Frontal cortex (tissue), 4 donors: ENCODE results near the gene SERPINA6. TPM values are rescaled to one million over a fixed set of nuclear protein-coding genes. Genes with fewer than 3 reads are reported as not detected.
"Not testable (repeated sequence)": the region's sequence is repeated elsewhere in the genome, so short reads cannot be mapped to it uniquely, and the experiment has no call there.

ENCODE experiments used
- DNase-seq, 2 donors: peaks; one replicate each; pipeline ENCODE4 v3.0.0; 2012; ENCODE audit warnings: low spot score in 2 of 2
- FAIRE-seq: peaks from 2 replicates; lab custom pipeline; 2012; peaks lifted over from hg19 to GRCh38; lab: Jason Lieb, UNC
- total RNA-seq: library from RNA; depleted of rRNA; stranded (reverse); fragments of >200 nt; gene quantifications from one replicate; pipeline ENCODE4 v1.2.3, GENCODE V29; 2014
- donor health status: control.
- donor health status: control.
- donor health status: control.

Gene SERPINA6
- total RNA-seq, 1 donor from 2014 or later, result not detected

DNA sequence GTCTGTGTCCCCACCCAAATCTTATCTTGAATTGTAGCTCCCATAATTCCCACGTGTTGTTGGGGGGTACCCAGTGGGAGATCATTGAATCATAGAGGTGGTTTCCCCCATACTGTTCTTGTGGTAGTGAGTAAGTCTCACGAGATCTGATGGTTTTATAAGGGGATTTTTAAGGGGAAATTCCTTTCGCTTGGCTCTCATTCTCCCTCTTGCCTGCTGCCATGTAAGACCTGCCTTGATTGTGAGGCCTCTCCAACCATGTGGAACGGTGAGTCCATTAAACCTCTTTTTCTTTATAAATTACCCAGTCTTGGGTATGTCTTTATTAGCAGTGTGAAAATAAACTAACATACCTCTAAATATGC is 27.0 kb downstream of the SERPINA6 start:
- DNase-seq, FAIRE-seq: not testable (repeated sequence)

- FAIRE-seq (no peak), DNase-seq (no peak)
Observed at GRCh38 chr14:94295360-94296180, 27.6 kb downstream of the SERPINA6 start.

DNA sequence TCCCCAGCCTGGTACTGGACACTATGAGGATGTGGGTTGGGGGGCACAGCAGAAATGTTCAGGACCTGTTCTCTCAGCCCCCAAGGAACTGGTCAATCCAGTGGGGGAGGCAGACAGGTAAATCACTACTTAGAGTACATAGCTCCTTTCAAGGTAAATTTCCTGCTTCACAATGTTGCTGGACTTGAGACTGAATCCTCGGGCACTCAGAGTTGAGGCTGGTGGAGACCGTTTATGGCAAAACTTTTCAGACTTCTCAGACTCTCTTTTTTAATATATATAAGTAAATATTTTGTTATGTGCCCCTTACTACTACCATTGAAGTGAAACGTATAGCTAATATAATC is 29.6 kb downstream of the SERPINA6 start:
- no peak for DNase-seq
- FAIRE-seq, result no peak

DNA sequence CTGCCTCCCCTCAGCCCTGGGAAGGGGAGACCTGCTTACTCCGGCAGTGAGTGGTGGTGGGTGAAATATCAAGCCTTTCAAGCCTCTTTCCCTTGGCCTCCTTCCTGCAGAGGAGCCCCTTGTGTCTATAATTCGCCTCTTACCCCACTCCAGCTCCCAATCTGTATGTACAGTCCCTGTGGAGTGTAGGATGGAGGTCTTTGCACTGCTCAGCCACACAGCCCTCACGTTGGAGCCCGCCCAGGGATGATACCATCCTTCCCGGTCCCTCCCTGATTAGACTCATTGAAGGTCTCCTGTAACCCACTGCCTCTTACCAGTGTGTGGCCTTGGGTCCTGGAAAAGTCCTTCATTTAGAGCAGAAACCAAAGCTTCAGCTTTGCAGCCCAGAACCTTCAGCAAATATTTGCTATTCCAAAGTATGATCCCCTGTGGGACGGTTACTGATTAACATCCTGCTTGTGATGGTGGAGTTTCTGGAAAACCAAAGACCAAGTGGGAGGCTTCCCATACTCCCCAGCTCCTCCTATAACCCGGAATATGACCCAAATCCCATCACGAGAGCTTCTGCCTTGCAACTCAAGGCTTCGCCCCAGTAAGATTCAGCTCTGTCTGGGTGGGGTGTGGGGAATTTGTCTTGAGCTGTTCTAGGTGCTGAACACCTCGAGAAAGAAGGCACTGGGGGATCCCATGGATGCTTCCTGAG is 30.1 kb downstream of the SERPINA6 start, which contains the start of gene SERPINA10:
TSS of gene SERPINA10 (minus strand) at position 397 of the 706 bp plus-strand sequence. CDS start 2,675 bp downstream, outside the sequence.
- FAIRE-seq, result no peak
- no peak for DNase-seq

DNA sequence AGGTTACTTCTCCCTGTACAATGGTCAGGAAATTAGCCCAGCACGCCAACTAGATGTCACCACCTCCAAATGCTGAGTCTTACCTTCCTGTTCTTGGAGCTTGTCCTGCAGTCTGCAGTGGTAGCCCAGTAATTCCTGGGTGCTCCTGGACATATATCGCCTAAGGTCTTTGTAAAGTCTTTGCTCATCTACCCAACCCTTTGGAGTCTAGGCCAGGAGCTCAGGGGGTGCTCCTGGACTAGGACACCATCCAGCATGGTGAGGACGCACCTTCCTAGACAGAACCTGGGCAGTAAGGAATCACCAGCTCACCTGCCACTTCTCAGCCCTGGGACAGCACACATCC is 30.6 kb downstream of the SERPINA6 start:
- FAIRE-seq (no peak), DNase-seq (no peak)

DNA sequence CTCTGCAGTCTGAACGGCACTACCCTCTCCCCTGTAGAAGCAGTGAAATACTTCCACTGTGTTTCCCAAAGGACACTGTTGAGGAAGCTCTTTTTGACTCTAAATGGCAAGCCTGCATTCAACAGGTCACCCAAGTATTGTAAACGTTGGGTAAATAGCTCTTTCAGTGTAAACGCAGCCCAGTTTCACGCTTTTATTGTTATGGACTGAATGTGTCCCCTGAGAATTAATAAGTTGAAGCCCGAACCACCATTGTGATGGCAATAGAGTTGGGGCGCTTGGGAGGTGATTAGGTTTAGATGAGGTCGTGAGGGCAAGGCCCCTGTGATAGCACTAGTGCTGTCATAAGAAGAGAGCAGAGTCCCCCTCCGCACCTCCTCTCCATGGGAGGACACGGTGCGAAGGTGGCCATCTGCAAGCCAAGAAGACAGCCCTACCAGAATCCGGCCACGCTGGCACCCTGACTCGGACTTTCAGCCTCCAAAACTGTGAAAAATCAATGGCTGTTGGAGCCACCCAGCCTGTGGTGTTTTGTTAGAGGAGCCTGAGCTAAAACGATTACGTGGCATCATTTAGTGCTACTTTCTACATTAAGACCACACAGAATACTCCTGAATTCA is 31.1 kb downstream of the SERPINA6 start:
- FAIRE-seq (no peak), DNase-seq (no peak)

DNA sequence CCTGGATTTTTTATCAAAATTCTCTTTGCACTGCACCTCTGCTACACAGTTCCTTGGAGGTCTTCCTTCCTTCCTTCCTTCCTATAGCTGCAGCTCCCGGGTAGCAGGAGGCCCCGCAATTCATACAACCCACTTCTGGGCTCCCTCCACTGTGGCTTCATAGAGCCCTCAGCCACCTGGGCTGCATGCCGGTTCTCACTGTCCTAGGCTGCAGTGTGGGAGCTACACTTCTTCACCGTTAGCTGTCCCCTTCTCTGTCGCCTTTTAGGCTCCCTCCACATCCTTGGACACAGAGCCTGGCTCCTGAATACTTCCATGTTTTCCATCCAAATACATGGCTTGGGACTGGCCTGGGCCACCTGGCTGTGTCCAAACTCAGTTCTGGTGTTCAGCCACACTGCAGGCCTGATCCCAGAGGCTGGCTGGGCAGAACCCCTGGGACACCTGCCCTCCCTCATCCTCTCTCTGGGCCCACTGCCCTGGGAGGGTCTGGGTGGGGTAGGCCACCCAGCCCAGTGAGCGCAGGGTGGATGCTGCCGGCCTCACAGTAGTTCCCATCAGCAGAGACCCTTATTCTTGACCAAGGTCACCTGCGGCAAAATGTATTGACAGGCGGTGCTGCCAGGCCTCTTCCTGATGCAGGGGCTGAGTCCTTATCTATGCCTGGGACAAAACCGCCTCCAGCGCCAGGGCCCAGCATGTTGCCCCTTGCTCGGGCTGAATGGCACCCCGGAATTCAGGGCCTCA is 31.8 kb downstream of the SERPINA6 start:
- DNase-seq (no peak), FAIRE-seq (no peak)

DNA sequence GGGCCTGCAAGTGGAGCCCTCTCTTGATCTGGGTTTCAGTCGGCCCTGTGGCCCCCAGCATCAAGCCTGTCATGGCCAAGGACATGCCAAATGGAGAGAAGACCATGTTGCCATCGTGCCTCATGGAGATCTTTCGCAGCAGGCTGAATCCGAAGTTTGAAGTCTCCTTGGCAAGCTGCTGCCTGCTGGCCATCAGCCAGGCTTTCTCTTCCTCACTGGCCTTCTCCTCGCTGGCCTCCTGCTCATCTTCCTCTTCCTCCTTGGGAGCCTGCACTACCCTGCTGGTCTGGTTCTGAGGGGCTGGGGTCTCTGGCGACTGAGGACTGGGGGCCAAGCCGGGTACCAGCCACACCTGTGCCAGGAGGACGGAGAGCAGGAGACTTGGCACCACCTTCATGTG is 32.9 kb downstream of the SERPINA6 start:
- DNase-seq (no peak), FAIRE-seq (no peak)

DNA sequence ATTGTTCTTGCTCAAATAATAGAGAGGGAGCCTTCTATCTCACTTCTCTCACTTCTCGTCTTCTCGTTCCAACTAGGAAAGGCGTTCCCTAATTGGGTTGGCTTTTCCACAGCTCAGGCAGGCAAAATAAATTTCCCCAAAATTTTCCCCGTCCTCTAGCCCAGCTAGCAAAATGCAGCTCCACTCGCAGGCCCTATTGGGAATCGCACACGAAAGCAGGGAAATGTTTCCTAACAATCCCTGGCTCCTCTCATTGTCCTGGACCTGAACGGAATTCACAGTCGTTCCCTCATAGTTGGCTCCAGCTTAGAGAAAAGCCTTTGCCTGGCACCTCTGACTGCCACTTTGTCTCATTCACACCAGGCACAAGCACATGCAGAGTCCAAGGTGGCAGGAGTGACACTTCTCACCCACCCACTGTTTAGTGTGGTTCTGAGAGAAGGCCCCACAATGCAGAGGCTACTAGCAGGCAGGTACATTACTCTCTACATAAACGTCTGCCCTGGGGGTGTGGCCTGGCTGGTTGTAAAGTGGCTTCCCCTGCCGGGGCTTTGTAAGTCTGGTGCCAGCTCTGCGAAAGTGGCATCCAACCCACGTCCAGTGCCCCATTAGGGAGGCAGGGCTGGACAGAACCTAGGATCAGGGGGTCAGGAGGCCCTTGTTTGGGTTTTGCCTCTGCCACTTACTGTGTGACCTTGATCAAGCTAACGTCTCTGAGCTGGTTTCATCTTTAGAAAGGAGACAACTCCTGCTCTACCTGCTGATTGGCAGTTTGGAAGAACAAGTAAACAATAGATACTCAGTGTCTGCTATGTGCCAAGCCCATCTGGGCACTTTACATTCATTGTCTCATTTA is 34.3 kb downstream of the SERPINA6 start:
- DNase-seq, result no peak
- FAIRE-seq, result no peak

DNA sequence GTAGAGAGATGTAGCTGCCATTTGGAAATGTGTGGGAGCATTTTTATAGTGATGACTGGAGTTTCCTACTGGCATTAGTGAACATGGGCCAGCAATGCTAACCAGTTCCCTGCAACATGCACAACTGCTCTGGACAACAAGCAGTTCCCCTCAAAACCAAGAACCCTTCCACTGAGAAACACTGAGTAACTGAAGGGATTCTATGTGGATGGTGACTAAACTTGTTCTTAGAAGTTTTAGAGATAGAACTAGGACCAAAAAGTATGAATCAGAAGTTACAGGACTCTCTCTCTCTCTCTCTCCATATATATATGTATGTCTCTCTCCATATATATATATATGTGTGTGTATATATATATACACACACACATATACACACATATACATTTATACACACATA is 38.0 kb downstream of the SERPINA6 start:
- FAIRE-seq (no peak), DNase-seq (no peak)

DNA sequence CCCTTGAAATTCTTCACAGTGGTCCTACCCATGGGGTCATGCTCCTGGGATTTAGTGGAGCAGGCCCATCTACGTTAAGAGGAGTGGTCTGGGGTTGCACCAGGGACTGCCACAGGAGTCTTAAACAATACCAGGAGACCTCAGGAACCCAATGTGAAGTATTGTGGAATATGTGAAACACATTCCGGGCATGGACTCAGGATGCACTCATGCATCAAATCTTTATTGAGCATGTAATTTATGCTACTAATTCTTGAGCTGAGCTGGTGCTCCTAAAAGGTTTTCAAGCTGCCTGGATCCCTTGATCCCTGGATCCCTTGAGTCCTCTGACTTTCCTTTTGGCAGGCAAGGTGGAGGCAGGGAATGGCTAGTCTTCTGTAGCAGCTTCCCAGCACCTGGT is 38.9 kb downstream of the SERPINA6 start:
- FAIRE-seq, result no peak
- no peak for DNase-seq

DNA sequence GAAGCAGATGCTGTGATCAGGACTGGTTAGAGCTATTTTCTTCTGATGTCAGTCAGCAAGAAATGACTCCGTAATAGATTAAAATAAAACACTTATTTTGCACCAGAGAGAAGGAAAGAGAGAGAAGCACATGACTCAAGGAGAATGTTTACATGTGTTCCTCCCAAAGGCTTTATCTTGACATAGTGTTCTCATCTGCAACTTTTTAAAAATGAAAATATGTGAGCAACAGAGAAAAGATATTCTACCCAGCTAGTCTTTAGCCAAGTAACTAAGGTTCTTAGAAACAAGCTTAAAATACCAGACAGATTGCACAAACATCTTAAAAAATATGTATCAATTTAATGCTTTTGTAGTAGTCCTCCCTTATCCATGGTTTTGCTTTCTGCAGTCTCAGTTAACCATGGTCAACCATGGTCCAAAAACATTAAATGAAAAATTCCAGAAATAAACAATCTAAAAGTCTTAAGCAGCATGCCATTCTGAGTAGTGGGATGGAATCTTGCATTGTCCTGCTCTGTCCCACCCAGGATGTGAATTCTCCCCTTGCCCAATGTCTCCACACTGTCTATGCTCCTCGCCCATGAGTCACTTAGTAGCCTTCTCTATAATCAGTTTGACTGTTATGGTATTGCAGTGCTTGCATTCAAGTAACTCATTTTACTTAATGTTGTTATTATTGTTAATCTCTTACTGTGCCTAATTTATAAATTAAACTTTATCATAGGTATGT is 40.0 kb downstream of the SERPINA6 start:
- no peak for DNase-seq
- FAIRE-seq, result no peak

DNA sequence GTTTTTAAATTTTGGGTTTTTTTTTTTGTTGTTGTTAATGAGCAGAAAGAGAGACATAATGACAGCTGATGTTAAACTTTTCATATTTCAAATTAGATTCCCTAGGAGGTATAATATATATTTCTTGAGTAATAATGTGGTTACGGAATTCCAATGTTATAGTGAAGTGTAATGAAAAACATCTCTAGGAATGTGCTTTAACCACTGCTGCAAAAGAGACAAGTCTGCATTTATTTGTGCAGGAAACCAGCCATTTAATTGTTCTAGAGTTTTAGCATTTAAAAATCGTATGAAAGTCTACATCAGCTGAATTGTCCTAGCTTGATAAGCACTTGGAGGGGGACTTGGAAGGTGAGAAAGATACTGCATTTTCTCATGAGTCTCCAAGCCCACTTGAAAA is 44.4 kb downstream of the SERPINA6 start:
- DNase-seq (no peak), FAIRE-seq (no peak)

DNA sequence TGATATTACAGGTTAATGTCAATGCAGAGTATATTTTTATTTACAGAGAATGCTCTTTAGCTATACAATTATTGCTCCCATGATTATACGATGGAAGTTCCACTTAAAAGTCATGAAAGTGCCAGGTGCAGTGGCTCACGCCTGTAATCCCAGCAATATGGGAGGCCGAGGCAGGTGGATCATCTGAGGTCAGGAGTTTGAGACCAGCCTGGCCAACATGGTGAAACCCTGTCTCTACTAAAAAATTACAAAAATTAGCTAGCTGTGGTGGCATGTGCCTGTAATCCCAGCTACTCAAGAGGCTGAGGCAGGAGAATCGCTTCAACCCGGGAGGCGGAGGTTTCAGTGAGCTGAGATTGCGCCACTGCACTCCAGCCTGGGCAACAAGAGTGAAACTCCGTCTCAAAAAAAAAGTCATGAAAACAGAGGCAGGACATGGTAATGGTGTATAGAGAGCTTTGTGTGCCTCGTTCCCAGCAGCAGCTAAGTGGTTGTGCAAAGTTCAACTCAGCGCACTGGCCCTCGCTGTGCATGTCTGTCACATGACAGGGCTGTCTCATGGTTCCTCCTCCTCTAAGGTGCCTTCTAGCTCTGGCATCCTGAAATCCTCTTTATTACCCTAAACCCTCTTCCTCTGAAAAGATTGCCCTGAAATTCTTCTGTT is 46.1 kb downstream of the SERPINA6 start:
- not testable (repeated sequence) for DNase-seq, FAIRE-seq

DNA sequence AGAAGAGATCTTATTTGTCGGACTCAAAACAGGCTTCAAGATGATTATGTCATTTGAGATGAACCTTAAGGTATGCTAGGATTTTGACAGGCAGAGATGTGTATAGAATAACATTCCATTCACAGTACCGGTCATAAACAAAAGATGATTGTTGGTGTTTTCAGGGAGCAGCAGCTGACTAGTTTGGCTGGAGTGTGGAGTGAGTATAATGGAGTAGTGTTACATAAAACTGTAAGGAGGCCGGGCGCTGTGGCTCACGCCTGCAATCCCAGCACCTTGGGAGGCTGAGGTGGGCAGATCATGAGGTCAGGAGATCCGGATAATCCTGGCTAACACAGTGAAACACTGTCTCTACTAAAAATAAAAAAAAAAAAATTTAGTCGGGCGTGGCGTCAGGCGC is 54.0 kb downstream of the SERPINA6 start:
- FAIRE-seq (no peak), DNase-seq (peak in 1 of 2 donors; percentile 14)

DNA sequence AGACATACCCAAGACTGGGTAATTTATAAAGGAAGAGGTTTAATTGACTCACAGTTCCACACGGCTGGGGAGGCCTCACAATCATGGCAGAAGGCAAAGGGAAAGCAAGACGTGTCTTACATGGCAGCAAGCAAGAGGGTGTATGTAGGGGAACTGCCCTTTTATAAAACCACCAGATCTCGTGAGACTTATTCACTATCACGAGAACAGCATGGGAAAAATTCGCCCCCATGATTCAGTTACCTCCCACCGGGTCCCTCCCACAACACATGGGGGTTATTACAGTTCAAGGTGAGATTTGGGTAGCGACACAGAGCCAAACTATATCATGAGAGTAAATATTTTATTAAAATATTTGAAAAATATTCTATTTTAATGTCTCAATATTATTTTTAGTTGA is 54.6 kb downstream of the SERPINA6 start:
- FAIRE-seq, DNase-seq: not testable (repeated sequence)

DNA sequence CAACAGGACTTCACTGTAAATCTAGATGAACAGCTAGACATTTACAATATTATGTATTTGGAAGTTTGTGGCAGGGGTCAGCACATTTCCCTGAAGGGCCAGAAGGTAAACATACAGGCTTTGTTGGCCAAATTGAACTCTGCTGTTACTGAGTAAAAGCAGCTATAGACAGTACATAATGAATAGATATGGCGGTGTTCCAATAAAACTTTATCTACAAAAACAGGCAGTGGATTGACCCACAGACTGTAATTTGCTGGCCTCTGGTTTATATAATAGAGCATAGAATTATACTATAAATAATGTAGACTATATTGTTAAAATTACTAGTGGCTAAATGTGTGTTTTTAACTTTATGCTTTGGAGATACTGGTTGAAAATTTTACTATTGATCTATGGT is 55.8 kb downstream of the SERPINA6 start:
- DNase-seq (no peak), FAIRE-seq (no peak)

DNA sequence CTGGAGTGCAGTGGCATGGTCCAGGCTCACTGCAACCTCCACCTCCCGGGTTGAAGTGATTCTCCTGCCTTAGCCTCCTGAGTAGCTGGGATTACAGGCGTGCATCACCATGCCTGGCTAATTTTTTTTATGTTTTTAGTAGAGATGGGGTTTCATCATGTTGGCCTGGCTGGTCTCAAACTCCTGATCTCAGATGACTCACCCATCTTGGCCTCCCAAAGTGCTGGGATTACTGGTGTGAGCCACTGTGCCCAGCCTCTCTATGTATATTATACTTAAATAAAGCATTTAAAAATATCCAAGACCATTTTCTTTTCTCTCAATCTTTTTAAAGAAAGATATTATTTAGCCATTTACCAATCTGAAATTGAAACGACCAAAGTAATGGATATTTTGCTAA is 58.9 kb downstream of the SERPINA6 start:
- FAIRE-seq, DNase-seq: not testable (repeated sequence)
